Measurements from ENCODE around the gene TBC1D24.
"Not testable (repeated sequence)": the region's sequence is repeated elsewhere in the genome, so short reads cannot be mapped to it uniquely, and the experiment has no call there.

Gene TBC1D24

GRCh38 chr16:2533142-2533755, 58.3 kb downstream of the TBC1D24 start:
- DNase-seq (ENCODE audit: low read depth): not testable (repeated sequence)

- no peak for DNase-seq (ENCODE audit: low read depth)
These were observed 59.0 kb downstream of the TBC1D24 start for GRCh38 chr16:2533912-2534311.

GRCh38 chr16:2534335-2534734, 59.4 kb downstream of the TBC1D24 start:
- DNase-seq (ENCODE audit: low read depth): not testable (repeated sequence)

- no peak for DNase-seq (ENCODE audit: low read depth)
These were observed 60.7 kb downstream of the TBC1D24 start for GRCh38 chr16:2535625-2536013.

- peak; percentile 71 for DNase-seq (ENCODE audit: low read depth)
These were observed 62.8 kb downstream of the TBC1D24 start, which contains the start of gene PDPK1 for GRCh38 chr16:2537451-2538379. PDPK1 (plus strand) TSS chr16:2538021; CDS start chr16:2538113, 92 bp downstream.

- DNase-seq (ENCODE audit: low read depth): not testable (repeated sequence)
These were observed 64.4 kb downstream of the TBC1D24 start for GRCh38 chr16:2539192-2539844.

GRCh38 chr16:2539845-2540458, 65.0 kb downstream of the TBC1D24 start:
- DNase-seq (ENCODE audit: low read depth): not testable (repeated sequence)

GRCh38 chr16:2540912-2541311, 66.0 kb downstream of the TBC1D24 start:
- DNase-seq (ENCODE audit: low read depth): not testable (repeated sequence)

- not testable (repeated sequence) for DNase-seq (ENCODE audit: low read depth)
These were observed 66.5 kb downstream of the TBC1D24 start for GRCh38 chr16:2541409-2541808.

- not testable (repeated sequence) for DNase-seq (ENCODE audit: low read depth)
These were observed 68.8 kb downstream of the TBC1D24 start for GRCh38 chr16:2543771-2544170.

GRCh38 chr16:2550283-2550878, 75.5 kb downstream of the TBC1D24 start:
- DNase-seq (ENCODE audit: low read depth): not testable (repeated sequence)

- not testable (repeated sequence) for DNase-seq (ENCODE audit: low read depth)
These were observed 76.5 kb downstream of the TBC1D24 start for GRCh38 chr16:2551420-2551889.

- DNase-seq (ENCODE audit: low read depth): not testable (repeated sequence)
These were observed 79.9 kb downstream of the TBC1D24 start for GRCh38 chr16:2554709-2555425.
